ENCODE measurements around the gene PAPSS2. TPM values are rescaled to one million over a fixed set of nuclear protein-coding genes. Genes with fewer than 3 reads are reported as not detected.
"Not testable (repeated sequence)": the region's sequence is repeated elsewhere in the genome, so short reads cannot be mapped to it uniquely, and the experiment has no call there.

The PAPSS2 gene
- total RNA-seq, 1 donor from 2014 or later = 32.3 TPM

GRCh38 chr10:87639493-87639892 is 20.2 kb upstream of the PAPSS2 start:
- ATAC-seq (no peak), DNase-seq (ENCODE audit: low spot score) (no peak)
- intact Hi-C loops (cut with DNase I) = no loop called here

GRCh38 chr10:87640043-87640442 is 19.6 kb upstream of the PAPSS2 start:
- ATAC-seq (no peak), DNase-seq (ENCODE audit: low spot score) (no peak)
- intact Hi-C loops (cut with DNase I) = loop anchor here (5.0 kb wide), 1 partner anchor 92 kb away; no protein-coding TSS in a partner anchor

GRCh38 chr10:87642486-87642885 is 17.2 kb upstream of the PAPSS2 start:
- ATAC-seq = no peak
- intact Hi-C loops (cut with DNase I) = loop anchor here (5.0 kb wide), 1 partner anchor 90 kb away; no protein-coding TSS in a partner anchor
- no peak for DNase-seq (ENCODE audit: low spot score)

- no peak for ATAC-seq
- no peak for DNase-seq (ENCODE audit: low spot score)
- intact Hi-C loops (cut with DNase I) = loop anchor here (5.0 kb wide), 1 partner anchor 89 kb away; no protein-coding TSS in a partner anchor
These were observed 16.7 kb upstream of the PAPSS2 start for GRCh38 chr10:87642988-87643387.

- intact Hi-C loops (cut with DNase I) = loop anchor here (5.0 kb wide), 1 partner anchor 88 kb away; no protein-coding TSS in a partner anchor
- ATAC-seq (no peak), DNase-seq (ENCODE audit: low spot score) (no peak)
These were observed 15.8 kb upstream of the PAPSS2 start for GRCh38 chr10:87643920-87644319.

GRCh38 chr10:87644500-87644899 is 15.2 kb upstream of the PAPSS2 start:
- not testable (repeated sequence) for ATAC-seq; DNase-seq (ENCODE audit: low spot score)
- intact Hi-C loops (cut with DNase I) = loop anchor here (5.0 kb wide), 1 partner anchor 88 kb away; no protein-coding TSS in a partner anchor

- DNase-seq (ENCODE audit: low spot score) (no peak), ATAC-seq (no peak)
- intact Hi-C loops (cut with DNase I) = no loop called here
These were observed 13.3 kb upstream of the PAPSS2 start for GRCh38 chr10:87646192-87646909.

- DNase-seq (ENCODE audit: low spot score) (no peak), ATAC-seq (no peak)
- intact Hi-C loops (cut with DNase I) = no loop called here
These were observed 12.7 kb upstream of the PAPSS2 start for GRCh38 chr10:87646935-87647334.

GRCh38 chr10:87650838-87651589 is 8.7 kb upstream of the PAPSS2 start:
- no peak for ATAC-seq
- intact Hi-C loops (cut with DNase I) = no loop called here
- DNase-seq (ENCODE audit: low spot score) = no peak

- intact Hi-C loops (cut with DNase I) = no loop called here
- DNase-seq (ENCODE audit: low spot score) = no peak
- ATAC-seq = no peak
These were observed 7.9 kb upstream of the PAPSS2 start for GRCh38 chr10:87651801-87652200.

GRCh38 chr10:87652261-87652660 is 7.4 kb upstream of the PAPSS2 start:
- intact Hi-C loops (cut with DNase I) = no loop called here
- DNase-seq (ENCODE audit: low spot score) = no peak
- no peak for ATAC-seq

GRCh38 chr10:87654212-87654611 is 5.5 kb upstream of the PAPSS2 start:
- DNase-seq (ENCODE audit: low spot score) (no peak), ATAC-seq (no peak)
- intact Hi-C loops (cut with DNase I) = no loop called here

- intact Hi-C loops (cut with DNase I) = no loop called here
- ATAC-seq (peak; percentile 22), DNase-seq (ENCODE audit: low spot score) (no peak)
These were observed 3.1 kb upstream of the PAPSS2 start for GRCh38 chr10:87656431-87657072.

GRCh38 chr10:87657371-87657770 is 2.3 kb upstream of the PAPSS2 start:
- intact Hi-C loops (cut with DNase I) = no loop called here
- ATAC-seq (peak; percentile 63), DNase-seq (ENCODE audit: low spot score) (no peak)

- ATAC-seq = no peak
- intact Hi-C loops (cut with DNase I) = no loop called here
- no peak for DNase-seq (ENCODE audit: low spot score)
These were observed 1.3 kb upstream of the PAPSS2 start for GRCh38 chr10:87658321-87658795.

- no peak for ATAC-seq
- no peak for DNase-seq (ENCODE audit: low spot score)
- intact Hi-C loops (cut with DNase I) = no loop called here
These were observed 671 bp upstream of the PAPSS2 start for GRCh38 chr10:87658858-87659555.

- ATAC-seq (peak; percentile 69), DNase-seq (ENCODE audit: low spot score) (no peak)
- intact Hi-C loops (cut with DNase I) = no loop called here
These were observed 931 bp downstream of the PAPSS2 start for GRCh38 chr10:87660484-87661133.

All from sciatic nerve (tissue), 2 donors.